Left renal cortex interstitium (tissue), 4 donors: ENCODE data around the gene UPF2. TPM values are rescaled to one million over a fixed set of nuclear protein-coding genes. Genes with fewer than 3 reads are reported as not detected.

Experiments used
- DNase-seq, 4 donors: peaks; one replicate each; pipeline ENCODE4 v3.0.0-alpha.2; 2013; ENCODE audit warnings: low read depth in 4 of 4, low spot score in 2 of 4, missing footprints in 1 of 4
- polyA plus RNA-seq, 4 donors: library from polyadenylated mRNA; unstranded; fragments of 120-200 nt; gene quantifications; one replicate each; pipeline ENCODE4 v1.2.1, GENCODE V29; 2013; ENCODE audit not compliant: insufficient read length in 4 of 4

Gene UPF2
- polyA plus RNA-seq, 4 donors: 32.1 to 40.5 (median 37.3) TPM

GRCh38 chr10:11962176-11962575 lies 80.4 kb downstream of the UPF2 start:
- DNase-seq: no peak

- DNase-seq: no peak
These were observed 80.8 kb downstream of the UPF2 start for GRCh38 chr10:11961771-11962170.

- no peak for DNase-seq
These were observed 82.6 kb downstream of the UPF2 start for GRCh38 chr10:11959966-11960365.

GRCh38 chr10:11958956-11959355 lies 83.7 kb downstream of the UPF2 start:
- no peak for DNase-seq

- no peak for DNase-seq
These were observed 90.9 kb downstream of the UPF2 start for GRCh38 chr10:11951695-11952094.

- DNase-seq: no peak
These were observed 92.1 kb downstream of the UPF2 start for GRCh38 chr10:11950325-11951018.

- no peak for DNase-seq
These were observed 93.5 kb downstream of the UPF2 start for GRCh38 chr10:11949152-11949551.

GRCh38 chr10:11946652-11947051 lies 96.0 kb downstream of the UPF2 start:
- DNase-seq: no peak

GRCh38 chr10:11936389-11937152 lies 106.0 kb downstream of the UPF2 start:
- no peak for DNase-seq

GRCh38 chr10:11934262-11934661 lies 108.3 kb downstream of the UPF2 start:
- DNase-seq: no peak

- no peak for DNase-seq
These were observed 108.9 kb downstream of the UPF2 start for GRCh38 chr10:11933577-11934223.

- DNase-seq: no peak
These were observed 111.6 kb downstream of the UPF2 start for GRCh38 chr10:11931038-11931437.

- DNase-seq: no peak
These were observed 112.2 kb downstream of the UPF2 start for GRCh38 chr10:11930312-11930978.

- no peak for DNase-seq
These were observed 114.9 kb downstream of the UPF2 start for GRCh38 chr10:11927746-11928145.

- no peak for DNase-seq
These were observed 120.7 kb downstream of the UPF2 start for GRCh38 chr10:11921800-11922392.

- DNase-seq: no peak
These were observed 123.3 kb downstream of the UPF2 start for GRCh38 chr10:11919271-11919670.

GRCh38 chr10:11918384-11918783 lies 124.2 kb downstream of the UPF2 start:
- DNase-seq: no peak

GRCh38 chr10:11913079-11913641 lies 129.4 kb downstream of the UPF2 start:
- no peak for DNase-seq

- DNase-seq: no peak
These were observed 132.5 kb downstream of the UPF2 start for GRCh38 chr10:11910102-11910501.

GRCh38 chr10:11909618-11910017 lies 133.0 kb downstream of the UPF2 start:
- DNase-seq: no peak
